ENCODE data around the gene SLC43A3. TPM values are rescaled to one million over a fixed set of nuclear protein-coding genes. Genes with fewer than 3 reads are reported as not detected.

SLC43A3 gene
- total RNA-seq, 2 experiments from 2014 or later = 6.9 to 7.3 TPM

GRCh38 chr11:57462597-57462996, 35.7 kb upstream of the SLC43A3 start:
- Histone ChIP-seq H3K4me3 (ENCODE audit: low read length) (no peak overlapping the region), H3K9me3 (ENCODE audit: control insufficient read depth in 1 of 2, insufficient read depth in 1 of 2, low read length in 2 of 2) (no peaks in the 10 kb centered on the region), H3K27ac (ENCODE audit: low read depth in 1 of 2, low read length in 2 of 2) (no peak overlapping the region), H3K36me3 (ENCODE audit: insufficient read depth, low read length) (no peaks in the 10 kb centered on the region), H3K27me3 (ENCODE audit: control insufficient read depth in 1 of 2, insufficient read depth in 2 of 2, low read length in 2 of 2) (peaks cover 26 to 32% of the 10 kb centered on the region in 2 experiments), H3K4me1 (ENCODE audit: insufficient read depth, low read length) (peaks cover 35% of the 10 kb centered on the region)
- ATAC-seq (ENCODE audit: poor library complexity) (no peak), DNase-seq (no peak)
- peaks cover 29% of the 10 kb centered on the region for H3K4me1 Mint-ChIP-seq (ENCODE audit: low read depth)
- no peaks in the 10 kb centered on the region for H3K36me3 Mint-ChIP-seq (ENCODE audit: low read depth)
- ChIA-PET CTCF (no interaction called here), POLR2A (no interaction called here)
- H3K27me3 Mint-ChIP-seq = peaks cover 43% of the 10 kb centered on the region
- no peak overlapping the region for H3K27ac Mint-ChIP-seq
- TF ChIP-seq CTCF (IDR thresholded peaks at IDR 0.05) = no peak
- H3K4me3 Mint-ChIP-seq = peak overlapping the region; percentile 60
- intact Hi-C loops (cut with DNase I, micrococcal nuclease) = no loop called here
- no peaks in the 10 kb centered on the region for H3K9me3 Mint-ChIP-seq

GRCh38 chr11:57461841-57462489, 35.0 kb upstream of the SLC43A3 start:
- ChIA-PET POLR2A (interaction anchor here (0.7 kb wide), 1 partner anchor 64 kb away, joined by 3 read pairs; no protein-coding TSS in a partner anchor), CTCF (no interaction called here)
- Mint-ChIP-seq H3K4me3 (peak overlapping the region; percentile 20), H3K9me3 (no peaks in the 10 kb centered on the region), H3K27me3 (peaks cover 50% of the 10 kb centered on the region), H3K36me3 (ENCODE audit: low read depth) (no peaks in the 10 kb centered on the region), H3K4me1 (ENCODE audit: low read depth) (peaks cover 35% of the 10 kb centered on the region), H3K27ac (no peak overlapping the region)
- Histone ChIP-seq H3K27ac (ENCODE audit: low read depth in 1 of 2, low read length in 2 of 2) (no peak overlapping the region), H3K36me3 (ENCODE audit: insufficient read depth, low read length) (no peaks in the 10 kb centered on the region), H3K4me3 (ENCODE audit: low read length) (no peak overlapping the region), H3K4me1 (ENCODE audit: insufficient read depth, low read length) (peaks cover 41% of the 10 kb centered on the region), H3K9me3 (ENCODE audit: control insufficient read depth in 1 of 2, insufficient read depth in 1 of 2, low read length in 2 of 2) (no peaks in the 10 kb centered on the region), H3K27me3 (ENCODE audit: control insufficient read depth in 1 of 2, insufficient read depth in 2 of 2, low read length in 2 of 2) (peaks cover 30 to 33% of the 10 kb centered on the region in 2 experiments)
- ATAC-seq (ENCODE audit: poor library complexity) = no peak
- no peak for DNase-seq
- no peak for TF ChIP-seq CTCF (IDR thresholded peaks at IDR 0.05)
- intact Hi-C loops (cut with DNase I, micrococcal nuclease) = loop anchor here in 1 of 2 experiments (2.0 kb wide), 1 partner anchor 13 kb away; no protein-coding TSS in a partner anchor

- H3K27ac Mint-ChIP-seq = no peak overlapping the region
- CTCF ChIA-PET = no interaction called here
Observed at GRCh38 chr11:57460758-57461749, 34.1 kb upstream of the SLC43A3 start.

More at GRCh38 chr11:57460758-57461749, 34.1 kb upstream of the SLC43A3 start:
- H3K27ac ChIP-seq (ENCODE audit: low read depth in 1 of 2, low read length in 2 of 2) = no peak overlapping the region
- H3K9me3 Mint-ChIP-seq = no peaks in the 10 kb centered on the region
- no peaks in the 10 kb centered on the region for H3K36me3 ChIP-seq (ENCODE audit: insufficient read depth, low read length)
- POLR2A ChIA-PET = interaction anchor here (1.0 kb wide), 1 partner anchor 16 kb away, joined by 3 read pairs; no protein-coding TSS in a partner anchor
- DNase-seq = peak in 3 of 14 experiments; percentile 8 to 21 (median 19)
- H3K9me3 ChIP-seq (ENCODE audit: control insufficient read depth in 1 of 2, insufficient read depth in 1 of 2, low read length in 2 of 2) = no peaks in the 10 kb centered on the region
- no peaks in the 10 kb centered on the region for H3K36me3 Mint-ChIP-seq (ENCODE audit: low read depth)
- H3K4me1 Mint-ChIP-seq (ENCODE audit: low read depth) = peaks cover 38% of the 10 kb centered on the region
- peak overlapping the region; percentile 20 for H3K4me3 Mint-ChIP-seq
- ATAC-seq (ENCODE audit: poor library complexity) = peak; percentile 15
- peaks cover 42% of the 10 kb centered on the region for H3K4me1 ChIP-seq (ENCODE audit: insufficient read depth, low read length)
- no peak for TF ChIP-seq CTCF (IDR thresholded peaks at IDR 0.05)
- peaks cover 33 to 37% of the 10 kb centered on the region in 2 experiments for H3K27me3 ChIP-seq (ENCODE audit: control insufficient read depth in 1 of 2, insufficient read depth in 2 of 2, low read length in 2 of 2)
- intact Hi-C loops (cut with DNase I, micrococcal nuclease) = loop anchor here in 1 of 2 experiments (2.0 kb wide), 1 partner anchor 14 kb away; no protein-coding TSS in a partner anchor
- H3K27me3 Mint-ChIP-seq = peaks cover 52% of the 10 kb centered on the region
- peak overlapping the region; percentile 22 for H3K4me3 ChIP-seq (ENCODE audit: low read length)

Measured in CD4-positive, alpha-beta T cell (primary cell).